Globus pallidus (tissue), 1 donor: Measurements from ENCODE around the gene FAM120A.
"Not testable (repeated sequence)": the region's sequence is repeated elsewhere in the genome, so short reads cannot be mapped to it uniquely, and the experiment has no call there.

ENCODE experiments used
- DNase-seq: peaks from one replicate; pipeline ENCODE4 v3.0.0-alpha.2; 2015; ENCODE audit warnings: low spot score

Gene FAM120A

DNA sequence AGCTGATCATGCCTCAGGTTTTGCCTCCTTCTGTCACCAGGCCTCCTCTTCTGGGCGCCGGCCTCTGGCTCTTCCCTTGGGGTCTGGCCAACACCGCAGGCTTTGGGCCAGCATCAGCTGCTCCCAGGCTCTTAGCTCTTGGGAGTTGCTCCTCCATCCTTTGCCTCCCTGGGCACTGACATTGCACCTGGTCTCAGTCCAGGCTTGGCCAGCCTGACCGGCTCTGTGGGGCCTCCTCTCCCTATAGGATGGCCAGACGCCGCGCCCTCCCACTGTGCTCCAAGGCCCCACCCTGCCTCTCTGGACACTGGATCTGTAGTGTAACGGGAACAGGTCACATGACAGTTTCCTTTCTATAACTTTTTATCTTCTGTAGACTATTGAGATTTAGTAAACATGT is 59.7 kb downstream of the FAM120A start:
- DNase-seq = peak; percentile 57

GRCh38 chr9:93512170-93512812 is 60.8 kb downstream of the FAM120A start:
- not testable (repeated sequence) for DNase-seq

DNA sequence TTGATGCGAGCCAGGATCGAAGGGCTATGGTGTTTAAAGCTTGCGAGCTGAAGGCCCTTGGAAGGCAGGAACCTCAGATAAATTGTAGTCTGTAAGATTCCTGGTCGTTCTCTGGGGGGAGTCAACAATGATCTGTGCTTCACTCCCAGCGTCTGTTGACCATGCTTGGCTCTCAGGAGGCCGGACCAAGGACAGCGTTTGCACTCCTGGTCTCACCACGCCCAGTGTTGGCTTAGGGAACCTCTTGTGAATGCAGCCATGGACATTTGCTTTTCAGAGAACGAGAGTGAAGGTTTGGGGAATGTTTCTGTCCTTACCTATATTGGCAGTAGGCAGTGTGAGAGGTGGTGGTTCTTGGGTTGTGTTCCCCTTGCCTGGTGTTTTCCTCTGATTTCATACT is 62.1 kb downstream of the FAM120A start:
- DNase-seq = no peak

GRCh38 chr9:93517331-93517730 is 65.8 kb downstream of the FAM120A start:
- no peak for DNase-seq

- no peak for DNase-seq
These were observed 69.0 kb downstream of the FAM120A start for GRCh38 chr9:93520523-93520922.

DNA sequence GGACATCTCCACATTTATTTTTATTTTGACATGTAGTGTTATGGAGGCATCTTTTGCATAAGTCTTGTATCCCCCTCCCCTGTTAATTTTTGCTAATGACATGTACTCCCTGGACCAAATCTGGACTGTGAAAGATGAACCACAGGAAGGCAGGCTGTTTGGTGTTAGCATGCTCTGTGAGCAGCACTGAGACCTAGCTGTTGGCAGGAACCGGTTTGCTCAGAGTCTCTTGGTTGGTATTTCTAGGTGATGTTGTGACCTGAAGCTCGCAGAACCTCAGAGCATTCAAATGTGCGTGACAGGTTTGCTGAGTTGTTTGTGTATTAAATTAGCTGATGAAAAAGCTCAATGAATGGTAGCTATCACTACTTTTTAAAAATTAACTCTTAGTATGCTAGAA is 71.3 kb downstream of the FAM120A start:
- DNase-seq = no peak

DNA sequence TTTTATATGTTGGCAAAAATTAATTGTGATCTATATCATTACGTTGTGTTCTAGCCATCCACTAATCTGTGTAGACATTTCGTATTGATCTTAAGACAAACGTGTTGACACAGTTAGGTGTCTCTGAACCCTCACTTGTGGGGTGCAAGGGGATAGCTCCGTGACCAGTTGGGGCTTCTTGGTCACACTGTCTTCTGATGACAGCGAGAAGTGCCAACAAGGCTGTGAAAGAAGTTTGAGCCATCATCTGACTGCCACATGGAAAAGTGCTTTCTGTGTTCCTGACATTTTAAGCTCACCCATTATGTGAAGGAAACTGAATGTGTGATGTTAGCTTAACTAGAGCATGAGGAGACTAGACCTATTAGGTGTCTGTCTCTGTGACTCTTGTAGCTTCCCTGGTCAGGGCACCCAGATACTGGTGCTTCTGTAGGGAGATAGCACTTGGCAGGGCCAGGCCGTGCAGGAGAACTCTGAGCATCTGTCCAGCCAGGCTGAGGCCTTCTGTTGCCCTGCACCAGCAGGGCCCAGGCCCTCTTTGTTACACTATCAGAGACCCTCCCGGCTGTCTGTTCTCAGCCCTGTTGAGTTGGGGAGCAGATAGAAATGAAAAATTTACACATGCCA is 72.1 kb downstream of the FAM120A start:
- DNase-seq = no peak

DNA sequence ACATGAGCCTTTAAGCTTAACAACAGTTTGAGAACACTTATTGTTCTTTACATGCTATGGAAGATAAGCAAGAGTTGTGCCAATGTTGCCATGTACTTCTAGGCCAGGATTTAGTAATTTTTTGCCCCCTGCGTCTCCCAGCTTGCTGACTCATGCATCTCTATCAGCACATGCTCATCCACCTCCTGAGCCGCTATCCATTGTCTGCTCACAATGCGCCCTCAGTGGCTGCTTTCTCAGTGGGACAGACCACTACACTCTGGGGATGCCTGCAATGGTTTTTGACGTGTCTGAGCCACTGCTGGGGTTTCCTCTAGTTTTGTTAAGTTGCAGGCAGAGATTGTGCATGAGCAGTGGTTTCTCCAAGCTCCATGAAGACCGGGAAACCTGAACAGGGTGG is 74.0 kb downstream of the FAM120A start:
- DNase-seq = peak; percentile 53

DNA sequence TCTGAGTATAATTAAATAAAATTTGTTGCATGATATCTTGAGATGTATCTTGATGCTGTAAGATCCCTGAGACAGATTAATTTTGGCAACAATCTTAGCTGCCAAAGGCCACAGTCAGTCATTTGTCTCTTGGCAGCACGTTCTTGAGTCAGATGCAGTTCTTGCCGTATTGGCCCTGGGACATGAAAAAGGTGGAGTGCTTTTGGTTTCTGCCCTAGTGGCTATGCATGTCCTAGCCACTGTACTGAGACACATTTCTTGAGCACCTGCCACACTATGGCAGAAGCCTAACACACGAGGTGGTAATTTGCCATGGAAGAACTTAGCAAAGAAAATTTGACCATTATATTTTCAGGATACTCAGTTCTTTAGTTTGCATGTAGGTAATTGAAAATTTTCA is 79.9 kb downstream of the FAM120A start:
- no peak for DNase-seq

- DNase-seq = no peak
These were observed 80.7 kb downstream of the FAM120A start for GRCh38 chr9:93532141-93532540.

GRCh38 chr9:93533863-93534262 is 82.4 kb downstream of the FAM120A start:
- no peak for DNase-seq

DNA sequence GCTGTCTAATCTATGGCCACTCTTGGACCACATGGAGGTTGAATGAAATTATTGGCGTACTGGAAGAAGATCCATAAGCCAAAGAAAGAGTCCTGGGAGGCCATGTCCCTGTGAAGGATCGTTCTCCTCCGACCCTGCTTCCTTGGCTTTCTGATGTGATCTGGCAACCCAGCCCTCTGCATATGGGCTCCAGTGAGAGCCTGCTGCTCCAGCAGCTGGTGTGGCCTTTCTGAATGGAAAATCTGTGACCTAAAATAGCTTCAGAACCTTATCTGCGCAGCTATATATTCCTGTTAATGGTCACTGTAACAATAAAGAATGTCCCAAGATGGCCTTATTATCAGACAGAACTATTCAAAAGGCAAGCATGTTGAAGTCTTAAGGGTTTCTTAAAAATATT is 84.7 kb downstream of the FAM120A start:
- DNase-seq = no peak

- DNase-seq = no peak
These were observed 85.4 kb downstream of the FAM120A start for GRCh38 chr9:93536874-93537273.

- no peak for DNase-seq
These were observed 88.8 kb downstream of the FAM120A start for GRCh38 chr9:93540305-93540704.

DNA sequence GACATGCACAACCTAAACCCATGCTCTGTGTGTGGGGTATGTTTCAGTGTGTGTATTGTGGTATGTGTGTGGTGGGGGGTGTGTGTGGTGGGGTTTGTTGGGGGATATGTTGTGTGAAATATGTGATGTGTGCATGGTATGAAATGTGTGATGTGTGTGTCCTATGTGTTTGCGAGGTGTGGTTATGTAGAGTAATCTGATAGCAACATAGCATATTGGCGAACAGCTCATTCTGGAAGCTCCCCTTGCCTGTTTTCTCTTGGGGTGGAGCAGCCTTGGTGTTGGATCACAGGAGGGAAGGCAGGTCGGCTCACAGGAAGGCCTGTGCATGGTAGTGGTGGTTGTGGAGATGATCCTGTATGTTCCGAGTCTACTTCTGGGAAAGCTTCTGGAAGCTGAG is 89.5 kb downstream of the FAM120A start:
- DNase-seq = no peak

DNA sequence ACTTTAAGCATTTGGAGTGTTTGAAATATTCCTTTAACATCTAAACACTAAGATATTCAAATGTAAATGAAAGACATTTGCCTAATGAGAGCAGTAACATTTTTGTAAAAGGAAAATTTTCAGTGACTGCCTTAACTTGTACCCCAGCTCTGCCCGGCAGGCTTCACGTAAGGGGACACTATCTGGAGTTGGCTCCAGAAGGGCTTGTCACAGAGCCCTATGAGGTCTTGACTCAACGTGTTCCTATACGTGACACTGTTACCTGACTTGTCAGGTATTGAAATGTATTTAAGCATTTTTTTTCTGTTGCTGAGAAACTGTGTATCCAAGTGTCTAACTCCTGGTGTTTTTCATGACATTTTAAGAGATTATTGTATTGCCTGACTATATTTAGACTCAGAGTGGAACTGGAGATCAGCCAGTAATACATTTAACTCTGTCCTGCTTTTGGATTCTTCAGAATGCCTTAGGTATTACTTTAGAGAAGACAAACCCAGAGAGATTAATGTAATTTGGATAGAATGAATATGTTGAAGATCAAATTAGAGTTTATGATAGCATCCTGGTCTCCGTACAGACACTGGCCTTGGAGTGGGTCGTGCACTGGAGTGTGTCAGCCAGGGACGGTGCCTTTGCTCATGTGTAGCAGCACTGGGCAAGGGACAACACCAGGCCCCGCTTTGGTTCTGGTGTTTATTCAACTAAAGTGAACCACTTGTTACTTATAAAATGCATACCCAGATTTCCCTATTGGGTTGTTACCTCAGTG is 90.3 kb downstream of the FAM120A start:
- no peak for DNase-seq

DNA sequence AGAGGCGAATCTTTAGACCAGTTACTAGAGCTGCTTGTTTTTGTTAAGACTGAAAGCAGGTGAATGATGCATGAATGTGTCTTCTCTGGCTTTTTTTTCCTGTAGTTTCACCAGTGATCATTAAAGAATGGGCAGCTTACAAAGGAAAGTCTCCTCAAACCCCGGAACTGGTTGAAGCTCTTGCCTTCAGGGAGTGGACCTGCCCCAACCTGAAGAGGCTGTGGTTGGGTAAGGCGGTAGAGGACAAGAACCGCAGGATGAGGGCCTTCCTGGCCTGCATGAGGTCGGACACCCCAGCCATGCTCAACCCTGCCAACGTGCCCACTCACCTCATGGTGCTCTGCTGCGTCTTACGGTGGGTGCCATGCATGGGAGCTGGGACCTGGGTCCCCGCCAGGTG is 91.6 kb downstream of the FAM120A start:
- DNase-seq = no peak

GRCh38 chr9:93546356-93546755 is 94.9 kb downstream of the FAM120A start:
- no peak for DNase-seq

GRCh38 chr9:93549611-93550010 is 98.1 kb downstream of the FAM120A start:
- no peak for DNase-seq

- no peak for DNase-seq
These were observed 101.4 kb downstream of the FAM120A start for GRCh38 chr9:93552923-93553322.

DNA sequence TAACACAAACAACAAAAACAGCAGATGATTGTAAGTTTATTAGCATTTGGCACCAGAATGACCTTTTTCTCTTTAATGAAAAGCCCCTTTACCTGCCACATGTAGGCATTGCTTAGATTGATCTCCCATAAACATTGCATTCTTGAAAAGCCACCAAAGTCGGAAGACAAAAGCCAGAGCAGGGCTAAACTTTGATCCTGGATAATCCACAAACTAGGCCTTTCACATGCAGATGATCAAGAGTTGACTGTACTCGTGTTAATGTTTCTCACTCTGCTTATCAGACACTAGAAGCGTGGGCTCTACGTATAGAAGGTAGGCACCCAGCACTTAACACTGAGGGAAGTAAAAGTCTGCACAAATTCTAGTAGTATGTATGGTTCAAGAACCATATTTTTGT is 103.9 kb downstream of the FAM120A start:
- DNase-seq = no peak

DNA sequence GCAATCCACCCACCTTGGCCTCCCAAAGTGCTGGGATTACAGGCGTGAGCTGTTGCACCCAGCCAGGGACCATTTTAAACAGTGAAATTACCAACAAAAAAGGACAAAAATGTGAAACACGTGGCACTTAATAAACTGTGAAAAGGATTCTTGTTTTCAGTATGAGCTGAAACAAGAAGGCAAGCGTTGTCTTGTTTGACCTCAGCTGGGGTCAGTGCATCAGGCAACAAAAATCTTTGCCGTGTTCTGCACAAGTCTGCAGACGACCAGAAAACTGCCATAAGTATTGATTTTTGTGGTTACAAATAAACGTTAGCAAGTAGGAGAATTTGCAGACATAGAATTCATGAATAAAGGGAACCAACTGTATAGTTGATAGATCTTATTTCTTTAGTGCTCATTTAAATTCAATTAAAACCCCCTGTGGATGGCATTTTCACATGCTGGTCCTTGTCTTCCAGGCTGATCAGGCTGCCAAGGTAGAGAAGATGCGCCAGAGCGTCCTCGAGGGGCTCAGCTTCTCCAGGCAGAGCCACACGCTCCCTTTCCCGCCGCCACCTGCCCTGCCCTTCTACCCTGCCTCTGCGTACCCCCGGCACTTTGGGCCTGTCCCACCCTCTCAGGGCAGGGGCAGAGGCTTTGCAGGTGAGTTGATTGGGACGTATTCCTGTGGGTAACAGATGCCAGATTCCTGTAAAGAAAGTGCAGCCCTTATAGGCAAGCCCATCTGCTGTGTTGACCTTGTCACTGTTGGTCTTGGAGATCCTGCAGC is 106.1 kb downstream of the FAM120A start:
- peak; percentile 42 for DNase-seq

DNA sequence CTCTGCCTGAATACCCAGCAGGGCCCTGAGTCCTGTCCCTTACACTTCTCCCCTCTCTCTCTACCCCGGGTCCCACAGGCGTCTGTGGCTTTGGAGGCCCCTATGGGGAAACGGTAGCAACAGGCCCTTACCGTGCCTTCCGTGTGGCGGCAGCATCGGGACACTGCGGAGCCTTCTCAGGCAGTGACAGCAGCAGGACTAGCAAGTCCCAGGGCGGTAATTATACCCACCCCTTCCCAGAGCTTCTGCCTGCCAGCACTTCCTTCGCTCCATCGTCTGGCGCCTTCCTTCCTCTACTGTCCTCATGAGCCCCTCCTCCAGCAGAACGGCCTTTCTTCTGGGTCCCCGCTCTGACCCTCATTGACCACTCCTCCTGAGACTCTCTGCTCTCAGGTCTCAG is 107.0 kb downstream of the FAM120A start:
- no peak for DNase-seq
